Glutamatergic neuron (in vitro differentiated cells): ENCODE measurements around the gene DNM3. TPM values are rescaled to one million over a fixed set of nuclear protein-coding genes. Genes with fewer than 3 reads are reported as not detected.
"Not testable (repeated sequence)": the region's sequence is repeated elsewhere in the genome, so short reads cannot be mapped to it uniquely, and the experiment has no call there.

Source experiments
- DNase-seq: peaks from one replicate; pipeline ENCODE4 v3.0.0; 2022
- H3K27ac Mint-ChIP-seq: one replicate; pipeline ENCODE4 v1.8.0; 2020; ENCODE audit warnings: mild to moderate bottlenecking, mixed read lengths, inconsistent platforms; ENCODE audit not compliant: unreplicated experiment
- H3K27me3 Mint-ChIP-seq: one replicate; pipeline ENCODE4 v1.8.0; 2020; ENCODE audit warnings: mild to moderate bottlenecking, moderate library complexity, mixed read lengths, inconsistent platforms; ENCODE audit not compliant: unreplicated experiment
- H3K36me3 Mint-ChIP-seq: one replicate; pipeline ENCODE4 v1.8.0; 2020; ENCODE audit warnings: mild to moderate bottlenecking, mixed read lengths, inconsistent platforms; ENCODE audit not compliant: unreplicated experiment
- H3K4me1 Mint-ChIP-seq: one replicate; pipeline ENCODE4 v1.8.0; 2020; ENCODE audit warnings: mild to moderate bottlenecking, low read depth, mixed read lengths, inconsistent platforms; ENCODE audit not compliant: unreplicated experiment
- H3K4me3 Mint-ChIP-seq: one replicate; pipeline ENCODE4 v1.8.0; 2020; ENCODE audit warnings: mild to moderate bottlenecking, mixed read lengths, inconsistent platforms; ENCODE audit not compliant: unreplicated experiment
- H3K9me3 Mint-ChIP-seq: one replicate; pipeline ENCODE4 v1.8.0; 2020; ENCODE audit warnings: mild to moderate bottlenecking, moderate library complexity, mixed read lengths, inconsistent platforms; ENCODE audit not compliant: unreplicated experiment
- CTCF ChIP-seq: fragments of 200-600 bp; sonication (generic); IDR thresholded peaks from one replicate; pipeline ENCODE4 v1.5.0; 2021; ENCODE audit not compliant: partially characterized antibody, unreplicated experiment
- total RNA-seq: library from RNA; stranded (reverse); fragmentation: NEBNext Ultra II Directional; extraction: Animal tissue kit (Norgen Biotek cat#: 25700); gene quantifications from one replicate; pipeline ENCODE4 v1.2.1, GENCODE V29; 2021; ENCODE audit not compliant: unreplicated experiment

DNM3 gene
- total RNA-seq, 1 donor from 2014 or later = 11.4 TPM

GRCh38 chr1:172431721-172432192 lies 590.5 kb downstream of the DNM3 start:
- H3K4me3 Mint-ChIP-seq = no peak overlapping the region
- no peak overlapping the region for H3K27ac Mint-ChIP-seq
- TF ChIP-seq CTCF = no peak
- no peak for DNase-seq
- no peaks in the 10 kb centered on the region for H3K4me1 Mint-ChIP-seq
- H3K27me3 Mint-ChIP-seq = no peaks in the 10 kb centered on the region
- H3K36me3 Mint-ChIP-seq = no peaks in the 10 kb centered on the region
- H3K9me3 Mint-ChIP-seq = no peaks in the 10 kb centered on the region

GRCh38 chr1:172437183-172437582 lies 595.9 kb downstream of the DNM3 start:
- not testable (repeated sequence) for H3K4me1 Mint-ChIP-seq, DNase-seq, H3K36me3 Mint-ChIP-seq, H3K9me3 Mint-ChIP-seq, H3K27ac Mint-ChIP-seq, H3K27me3 Mint-ChIP-seq, H3K4me3 Mint-ChIP-seq

- Mint-ChIP-seq H3K27ac (no peak overlapping the region), H3K27me3 (no peaks in the 10 kb centered on the region), H3K9me3 (no peaks in the 10 kb centered on the region), H3K4me1 (no peaks in the 10 kb centered on the region), H3K4me3 (no peak overlapping the region), H3K36me3 (no peaks in the 10 kb centered on the region)
- DNase-seq = no peak
- no peak for TF ChIP-seq CTCF
Observed at GRCh38 chr1:172442404-172442803, 601.1 kb downstream of the DNM3 start.

- Mint-ChIP-seq H3K27ac (peak overlapping the region; percentile 56), H3K36me3 (no peaks in the 10 kb centered on the region), H3K4me1 (no peaks in the 10 kb centered on the region), H3K4me3 (peak overlapping the region; percentile 89), H3K9me3 (no peaks in the 10 kb centered on the region), H3K27me3 (no peaks in the 10 kb centered on the region)
- no peak for TF ChIP-seq CTCF
- DNase-seq = no peak
Observed at GRCh38 chr1:172442843-172443565, 601.7 kb downstream of the DNM3 start.

- H3K27me3 Mint-ChIP-seq = no peaks in the 10 kb centered on the region
- no peaks in the 10 kb centered on the region for H3K4me1 Mint-ChIP-seq
Observed at GRCh38 chr1:172443666-172444453, 602.6 kb downstream of the DNM3 start, which contains the start of gene PIGC. TSS of gene PIGC (minus strand) at chr1:172444069. CDS start at chr1:172442622, 1,447 bp downstream.

More at GRCh38 chr1:172443666-172444453, 602.6 kb downstream of the DNM3 start, which contains the start of gene PIGC:
- peak within 1 kb of the TSS; percentile 89 for H3K4me3 Mint-ChIP-seq
- no peaks in the 10 kb centered on the region for H3K36me3 Mint-ChIP-seq
- peak within 1 kb of the TSS; percentile 56 for H3K27ac Mint-ChIP-seq
- H3K9me3 Mint-ChIP-seq = no peaks in the 10 kb centered on the region
- peak; percentile 95 for DNase-seq
- peak; percentile 86 for TF ChIP-seq CTCF
